GM18526 (cell line): ENCODE measurements around the gene C22orf39.

Experiments used
- POLR2A ChIP-seq: IDR thresholded peaks from 3 replicates; pipeline ENCODE4 v1.6.1; 2011; ENCODE audit not compliant: insufficient read length; ENCODE audit errors: extremely low read depth

C22orf39 gene, protein sequence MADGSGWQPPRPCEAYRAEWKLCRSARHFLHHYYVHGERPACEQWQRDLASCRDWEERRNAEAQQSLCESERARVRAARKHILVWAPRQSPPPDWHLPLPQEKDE

DNA sequence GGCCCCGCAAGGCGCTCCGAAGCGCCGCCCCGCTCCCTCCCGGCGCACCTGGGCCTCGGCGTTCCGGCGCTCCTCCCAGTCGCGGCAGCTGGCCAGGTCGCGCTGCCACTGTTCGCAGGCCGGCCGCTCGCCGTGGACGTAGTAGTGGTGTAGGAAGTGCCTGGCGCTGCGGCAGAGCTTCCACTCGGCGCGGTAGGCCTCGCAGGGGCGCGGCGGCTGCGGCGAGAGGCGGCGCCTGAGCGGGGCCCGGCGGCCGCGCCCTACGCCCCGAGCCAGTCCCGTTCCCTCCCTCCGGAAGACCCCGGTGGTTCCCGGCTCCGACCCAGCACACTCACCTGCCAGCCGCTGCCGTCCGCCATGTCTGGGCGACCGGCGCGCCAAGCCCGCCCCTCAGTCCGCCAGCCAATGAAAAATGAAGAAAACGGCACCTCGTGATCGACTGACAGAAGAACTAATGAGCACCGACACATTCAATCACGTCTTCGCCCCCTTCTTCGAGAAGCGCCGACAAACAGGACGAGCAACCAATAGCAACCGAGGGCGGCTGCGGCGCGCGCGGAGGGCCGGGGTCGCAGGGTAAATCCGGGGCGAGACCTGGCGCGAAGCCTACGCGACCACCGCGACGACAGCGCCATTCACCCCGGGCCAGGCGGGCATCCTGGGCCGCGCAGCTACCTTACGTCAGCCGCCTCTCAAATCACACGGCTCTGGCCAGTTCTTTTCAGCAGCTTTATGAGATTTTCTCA is at the start of gene C22orf39:
TSS of gene C22orf39 (minus strand) at position 382 of the 746 bp plus-strand sequence. CDS start at position 359, 23 bp downstream.
- TF ChIP-seq POLR2A, result peak; percentile 85

DNA sequence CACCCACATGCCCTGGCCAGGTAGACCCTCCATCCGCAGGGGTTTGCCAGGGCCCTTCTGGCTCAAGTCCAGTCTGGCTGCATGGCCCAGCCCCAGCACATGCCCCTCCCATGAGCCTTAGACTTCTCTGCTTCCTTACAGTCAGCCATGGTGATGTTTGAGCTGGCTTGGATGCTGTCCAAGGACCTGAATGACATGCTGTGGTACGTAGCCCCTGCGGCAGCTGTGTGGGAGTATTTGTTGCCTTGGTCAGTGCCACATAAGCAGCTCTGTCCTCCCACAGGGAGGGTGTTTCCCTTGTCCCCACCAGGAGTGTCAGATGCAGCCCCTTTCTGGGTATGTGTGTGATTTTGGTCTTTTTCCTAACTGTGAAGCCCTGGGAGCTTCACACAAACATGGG is 49.7 kb upstream of the C22orf39 start:
- no peak for TF ChIP-seq POLR2A

DNA sequence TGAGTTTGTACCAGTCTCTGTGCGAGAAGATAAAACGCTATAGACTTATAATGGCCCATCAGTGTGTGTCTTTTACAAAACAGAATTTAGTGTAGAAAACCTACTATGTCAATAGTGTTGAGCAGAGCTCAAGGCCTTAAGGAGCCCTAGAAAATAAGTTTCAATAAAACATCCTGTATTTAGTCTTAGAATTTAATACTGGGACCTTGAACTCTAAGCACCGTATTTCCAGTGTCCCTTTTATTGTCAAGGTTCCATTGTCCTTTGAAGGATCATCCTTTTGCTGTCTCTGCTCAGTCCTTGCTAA is 48.8 kb upstream of the C22orf39 start:
- no peak for TF ChIP-seq POLR2A

DNA sequence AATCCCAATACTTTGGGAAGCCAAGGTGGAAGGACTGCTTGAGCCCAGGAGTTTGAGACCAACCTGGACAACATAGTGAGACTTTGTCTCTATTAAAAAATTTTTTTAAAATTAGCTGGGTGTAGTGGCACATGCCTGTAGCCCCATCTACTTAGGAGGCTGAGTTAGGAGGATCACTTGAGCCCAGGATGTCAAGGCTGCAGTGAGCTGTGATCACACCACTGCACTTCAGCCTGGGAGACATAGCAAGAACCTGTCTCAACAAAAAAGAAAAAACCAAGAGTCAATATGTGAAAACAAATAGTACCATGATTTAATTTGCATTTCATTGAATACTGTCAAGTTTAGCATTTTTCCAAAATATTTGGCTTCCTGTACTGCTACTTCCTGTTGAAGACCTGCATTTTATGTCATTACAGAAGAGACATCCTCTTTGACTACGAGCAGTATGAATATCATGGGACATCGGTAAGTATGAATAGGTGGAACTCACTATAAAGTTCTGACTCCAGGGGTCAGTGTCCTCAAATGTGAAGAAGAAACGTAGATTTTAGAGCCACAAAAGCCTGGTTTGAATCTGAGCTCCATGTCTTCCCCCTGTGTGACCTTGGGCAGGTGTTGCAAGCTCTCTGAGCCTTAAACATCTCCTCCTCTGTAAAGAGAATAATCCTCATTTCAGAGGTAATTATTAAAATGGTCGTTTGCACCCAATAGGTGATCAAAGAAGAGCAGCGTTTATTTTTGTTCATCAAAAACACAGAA is 48.2 kb upstream of the C22orf39 start:
- TF ChIP-seq POLR2A, result no peak

DNA sequence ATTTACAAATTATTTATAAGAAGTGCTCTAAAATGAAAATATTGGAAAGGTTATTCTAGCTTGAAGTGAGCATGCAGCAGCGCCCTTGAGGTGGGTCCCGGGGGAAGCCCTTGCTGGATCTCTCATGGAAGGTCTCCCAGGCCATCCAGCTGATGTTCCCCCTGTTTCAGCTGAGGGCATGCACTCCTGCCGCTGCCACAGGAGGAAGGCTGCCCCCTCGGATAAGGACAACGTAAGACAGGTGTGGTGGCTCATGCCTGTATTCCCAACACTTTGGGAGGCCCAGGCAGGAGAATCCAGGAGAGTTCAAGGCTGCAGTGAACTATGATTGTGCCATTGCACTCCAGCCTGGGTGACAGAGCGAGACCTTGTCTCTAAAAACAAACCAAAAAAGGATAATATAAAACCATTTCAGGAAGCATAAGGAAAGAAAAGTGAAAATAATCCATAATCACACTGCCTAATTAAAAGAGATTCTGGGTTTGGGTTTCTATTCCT is 47.2 kb upstream of the C22orf39 start:
- no peak for TF ChIP-seq POLR2A

DNA sequence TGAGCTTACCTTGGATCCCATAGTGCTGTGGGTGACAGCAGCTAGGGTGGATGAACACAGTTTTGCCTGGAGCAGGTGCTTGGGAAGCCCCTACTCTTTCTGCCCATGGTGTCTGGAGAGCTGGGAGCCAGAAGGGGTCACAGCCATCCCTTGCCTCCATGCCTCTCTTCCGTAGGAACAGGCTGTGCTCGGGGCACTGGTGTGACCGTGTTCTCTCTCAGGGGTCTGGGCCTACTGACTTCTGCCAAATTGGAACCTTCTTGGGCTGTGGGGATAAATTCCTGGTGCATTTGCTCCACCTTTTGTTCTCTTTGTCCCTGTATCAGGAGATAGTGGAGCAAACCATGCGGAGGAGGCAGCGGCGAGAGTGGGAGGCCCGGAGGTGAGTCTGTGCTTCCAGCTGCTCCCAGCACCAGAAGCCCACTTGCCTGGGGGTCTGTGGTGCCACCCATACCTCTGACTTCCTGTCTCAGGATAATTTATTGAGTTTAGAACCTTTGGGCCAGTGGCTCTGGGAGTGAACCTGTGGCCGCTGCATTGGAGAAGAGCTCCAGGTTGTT is 46.6 kb upstream of the C22orf39 start:
- TF ChIP-seq POLR2A, result no peak

DNA sequence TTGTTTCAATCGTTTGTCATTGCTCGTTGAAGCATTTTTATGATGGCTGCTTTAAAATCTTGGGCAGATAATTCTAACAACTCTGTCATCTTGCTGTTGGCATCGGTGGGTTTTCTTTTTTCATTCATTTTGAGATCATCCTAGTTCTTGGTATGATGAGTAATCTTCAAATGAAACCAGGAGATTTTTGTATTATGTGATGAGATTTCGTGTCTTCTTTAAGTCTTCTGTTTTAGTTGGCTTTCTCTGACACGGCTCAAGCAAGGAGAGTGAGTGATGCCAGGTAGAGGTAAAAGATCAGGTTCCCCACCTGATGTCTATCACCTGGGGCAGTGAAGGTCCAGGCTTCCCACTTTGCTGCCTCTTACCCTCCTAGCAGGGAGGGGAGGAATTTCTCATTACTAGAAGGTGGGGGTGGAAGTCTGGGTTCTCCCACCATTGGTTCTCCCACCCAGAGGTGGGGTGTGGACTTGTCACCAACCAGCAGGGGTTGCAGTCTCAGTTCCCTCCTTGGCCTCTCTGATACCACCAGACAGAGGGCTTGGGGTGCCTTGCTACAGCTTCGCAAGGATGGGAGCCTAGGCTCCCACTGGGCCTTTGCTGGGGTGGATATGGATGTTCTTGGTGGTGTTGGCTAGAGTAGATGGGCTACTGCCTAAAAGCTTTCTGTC is 45.1 kb upstream of the C22orf39 start:
- TF ChIP-seq POLR2A, result no peak

DNA sequence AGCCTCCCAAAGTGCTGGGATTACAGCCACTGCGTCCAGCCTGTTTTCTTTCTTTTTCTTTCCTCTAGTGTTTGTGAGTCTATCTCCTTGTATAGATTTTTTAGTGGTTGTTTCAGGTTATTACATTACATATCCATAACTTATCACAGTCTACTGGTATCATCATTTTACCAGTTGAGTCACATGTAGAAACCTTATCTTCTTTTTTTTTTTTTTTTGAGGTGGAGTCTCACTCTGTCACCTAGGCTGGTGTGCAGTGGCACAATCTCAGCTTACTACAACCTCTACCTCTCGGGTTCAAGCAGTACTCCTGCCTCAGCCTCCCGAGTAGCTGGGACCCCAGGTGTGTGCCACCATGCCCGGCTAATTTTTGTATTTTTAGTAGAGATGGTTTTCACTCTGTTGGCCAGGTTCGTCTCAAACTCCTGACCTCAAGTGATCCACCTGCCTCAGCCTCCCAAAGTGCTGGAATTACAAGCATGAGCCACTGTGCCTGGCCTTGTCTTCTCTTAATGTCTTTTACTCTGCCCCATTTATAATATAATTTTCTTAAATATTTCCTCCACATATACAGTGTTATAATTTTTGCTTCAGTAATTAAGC is 43.2 kb upstream of the C22orf39 start:
- TF ChIP-seq POLR2A, result no peak

DNA sequence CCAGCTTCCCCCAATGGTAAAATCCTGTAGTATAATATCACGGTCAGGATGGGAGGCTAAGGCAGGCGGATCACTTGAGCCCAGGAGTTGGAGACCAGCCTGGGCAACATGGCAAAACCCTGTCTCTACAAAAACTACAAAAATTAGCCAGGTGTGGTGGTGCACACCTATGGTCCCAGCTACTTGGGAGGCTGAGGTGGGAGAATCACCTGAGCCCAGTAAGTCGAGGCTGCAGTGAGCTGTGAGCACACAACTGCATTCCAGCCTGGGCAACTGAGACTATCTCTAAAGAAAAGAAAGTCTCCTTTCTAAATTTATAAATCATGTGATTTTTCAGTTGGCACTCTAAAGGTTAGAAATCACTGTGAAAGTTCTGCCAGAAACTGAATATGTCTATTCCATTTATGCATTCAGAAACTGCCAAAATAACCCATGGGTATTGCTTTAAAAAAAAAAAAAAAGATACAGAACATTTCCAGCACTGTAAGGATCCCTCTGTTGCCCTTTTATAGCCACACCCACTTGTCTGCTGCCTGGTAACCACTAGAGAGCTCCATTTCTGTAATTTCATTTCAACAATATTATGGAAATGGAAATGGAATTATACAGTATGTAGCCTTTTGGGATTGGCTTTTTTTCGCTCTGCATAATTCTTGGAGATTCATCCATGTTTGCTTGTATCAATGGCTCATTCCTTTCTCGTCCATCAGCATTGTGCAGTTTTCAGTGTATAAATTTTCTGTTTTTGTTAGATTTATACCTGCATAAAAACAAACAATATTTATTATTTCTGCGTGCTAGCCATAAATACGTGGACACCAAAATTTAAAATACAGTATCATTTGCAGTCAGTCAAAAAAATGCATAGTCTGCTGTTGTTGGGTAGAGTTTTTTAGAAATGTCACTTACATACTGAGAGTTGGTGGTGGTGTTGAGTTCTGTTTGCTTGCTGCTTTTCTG is 41.7 kb upstream of the C22orf39 start:
- no peak for TF ChIP-seq POLR2A

DNA sequence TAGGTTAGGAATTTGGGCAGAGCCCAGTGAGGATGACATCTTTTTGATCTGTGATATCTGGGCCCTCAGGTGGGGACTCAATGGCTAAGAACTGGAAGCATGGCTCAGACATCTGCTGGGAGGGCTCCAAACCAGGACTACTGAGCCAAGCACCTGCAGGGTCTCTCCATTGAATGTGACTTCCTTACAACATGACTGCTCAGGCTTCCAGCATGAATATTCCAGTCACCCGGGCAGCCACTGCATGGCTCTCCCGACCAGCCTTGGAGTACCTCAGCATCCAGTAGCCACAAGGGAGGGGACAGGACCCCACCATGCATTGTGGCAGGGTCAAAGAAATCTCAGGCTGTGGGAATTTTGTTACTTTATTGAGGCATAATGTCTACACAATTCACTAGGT is 40.8 kb upstream of the C22orf39 start:
- no peak for TF ChIP-seq POLR2A

DNA sequence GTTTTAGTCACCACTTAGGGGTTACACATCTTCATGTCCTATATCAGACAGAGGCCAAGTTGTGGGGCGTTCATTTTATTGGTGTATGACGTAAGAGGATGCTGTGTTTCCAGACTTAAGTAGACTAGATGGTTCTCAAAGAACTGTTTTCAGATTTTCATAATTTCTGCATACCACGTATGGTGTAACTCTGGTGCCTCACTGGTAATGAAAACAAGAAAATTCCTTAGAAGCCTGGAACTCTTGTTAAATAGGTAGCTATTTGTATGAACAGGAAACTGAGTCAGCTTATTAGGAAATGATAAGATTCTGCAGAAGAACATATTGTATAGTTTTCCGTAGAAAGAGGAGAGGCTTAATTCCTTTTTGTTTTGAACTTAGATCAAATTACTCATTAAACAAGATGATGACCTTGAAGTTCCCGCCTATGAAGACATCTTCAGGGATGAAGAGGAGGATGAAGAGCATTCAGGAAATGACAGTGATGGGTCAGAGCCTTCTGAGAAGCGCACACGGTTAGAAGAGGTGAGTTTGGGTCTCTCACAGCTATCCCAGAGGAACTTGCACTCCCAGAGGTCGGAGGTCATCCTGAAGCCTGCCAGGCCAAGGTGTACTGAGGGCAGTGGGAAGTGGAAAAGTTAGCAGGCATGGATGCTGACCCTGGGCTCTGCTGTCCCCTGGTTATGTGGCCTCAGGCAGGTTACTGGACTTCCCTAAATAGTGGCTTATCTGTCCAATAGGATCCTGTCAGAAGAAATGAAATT is 36.2 kb upstream of the C22orf39 start:
- no peak for TF ChIP-seq POLR2A

DNA sequence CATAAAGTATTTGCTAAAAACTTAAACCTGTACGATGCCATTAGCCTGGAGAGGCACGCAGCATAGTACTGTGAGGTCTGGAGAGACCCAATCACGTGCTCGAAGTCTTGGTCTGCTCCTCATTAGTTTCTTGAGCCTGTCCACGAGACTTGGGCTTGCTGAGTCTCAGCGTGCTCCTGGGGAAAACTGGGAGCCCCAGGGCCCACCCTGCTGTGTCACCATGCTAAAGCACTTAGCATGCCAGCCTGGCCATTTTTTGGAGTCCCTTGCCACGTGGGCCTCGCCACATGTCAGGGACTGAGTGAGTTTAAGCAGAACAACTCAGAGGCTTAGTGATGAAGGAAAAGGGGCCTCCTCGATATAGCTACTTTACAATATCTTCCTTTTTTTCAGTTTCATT is 34.8 kb upstream of the C22orf39 start:
- TF ChIP-seq POLR2A, result no peak

DNA sequence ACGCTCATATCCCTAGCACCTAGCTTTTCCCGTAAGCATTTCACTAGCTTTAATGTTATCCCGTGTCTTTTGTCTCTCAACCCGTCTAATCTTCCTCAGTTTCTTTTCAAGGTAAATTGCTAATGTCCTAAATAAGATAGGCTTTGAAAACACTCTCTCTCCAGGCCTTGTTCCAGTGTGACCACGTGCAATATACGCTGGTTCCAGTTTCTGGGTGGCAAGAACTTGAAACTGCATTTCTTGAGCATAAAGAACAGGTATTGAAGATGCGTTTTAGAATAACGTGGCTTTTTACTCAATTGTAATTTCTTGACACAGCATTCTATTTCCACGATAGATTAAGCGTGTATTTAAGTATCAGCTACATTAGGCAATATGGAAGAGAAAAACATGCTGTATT is 33.3 kb upstream of the C22orf39 start:
- no peak for TF ChIP-seq POLR2A
